HS-5 (cell line): ENCODE measurements around the gene BACH2.

Source experiments
- DNase-seq: peaks from one replicate; pipeline ENCODE4 v3.0.0-alpha.2; 2012; ENCODE audit warnings: low read depth

Gene BACH2

DNA sequence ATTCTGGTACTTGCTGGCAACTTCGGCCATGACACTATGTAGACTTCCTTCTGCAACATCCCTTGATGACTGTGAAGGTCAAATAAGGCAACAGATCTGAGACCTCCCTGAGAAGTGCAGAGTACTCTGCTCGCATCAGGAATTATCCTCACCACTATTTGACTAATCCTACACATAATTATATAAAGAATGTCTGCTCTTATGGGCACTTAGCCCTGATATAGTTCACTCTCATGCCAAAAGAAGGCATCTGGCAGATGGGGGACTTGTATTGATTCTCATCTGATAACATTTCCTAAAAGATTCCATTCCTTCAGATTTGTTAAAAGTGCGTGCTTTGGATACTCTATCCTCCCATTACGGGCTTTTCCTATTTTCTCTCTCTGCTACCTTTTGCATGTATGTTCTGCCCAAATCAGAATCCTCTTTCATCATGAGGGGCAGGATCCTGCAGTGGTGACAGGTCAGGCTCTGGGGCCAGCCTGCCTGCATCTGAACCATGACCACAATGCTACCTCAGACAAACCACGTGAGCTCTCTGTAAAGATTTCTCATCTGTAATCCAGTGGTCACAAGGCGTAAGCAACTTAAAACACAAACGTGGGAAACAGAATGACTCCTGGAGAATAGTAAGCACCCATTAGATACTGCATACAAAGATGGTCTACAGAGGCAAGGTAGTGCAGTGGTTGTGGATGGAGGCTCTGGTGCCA lies 268.4 kb downstream of the BACH2 start:
- no peak for DNase-seq

- no peak for DNase-seq
Measured at GRCh38 chr6:90026216-90026615, 270.4 kb downstream of the BACH2 start.

- peak; percentile 76 for DNase-seq
Measured at GRCh38 chr6:90025523-90026061, 271.1 kb downstream of the BACH2 start.

- no peak for DNase-seq
Measured at GRCh38 chr6:90024633-90025032, 272.0 kb downstream of the BACH2 start.

DNA sequence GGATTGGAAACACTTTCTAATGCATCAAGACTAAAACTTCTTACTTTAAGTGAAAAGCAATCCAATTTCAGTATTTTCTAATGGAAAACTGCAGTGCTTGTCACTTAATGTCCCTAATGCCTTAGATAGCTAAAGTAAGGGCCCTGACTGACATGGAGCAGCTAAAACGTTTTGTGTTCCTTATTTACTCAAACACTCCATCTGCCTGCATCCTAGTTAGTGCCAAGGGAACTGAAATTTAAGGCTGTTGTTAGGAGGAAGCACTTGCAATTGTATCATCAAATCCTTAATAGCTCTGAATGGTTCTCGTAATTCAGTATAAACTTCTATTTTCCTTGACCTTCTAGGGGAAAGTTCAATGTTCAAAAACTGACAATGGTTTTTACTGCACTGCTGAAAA lies 274.9 kb downstream of the BACH2 start:
- no peak for DNase-seq

- no peak for DNase-seq
Measured at GRCh38 chr6:90020746-90021145, 275.9 kb downstream of the BACH2 start.

DNA sequence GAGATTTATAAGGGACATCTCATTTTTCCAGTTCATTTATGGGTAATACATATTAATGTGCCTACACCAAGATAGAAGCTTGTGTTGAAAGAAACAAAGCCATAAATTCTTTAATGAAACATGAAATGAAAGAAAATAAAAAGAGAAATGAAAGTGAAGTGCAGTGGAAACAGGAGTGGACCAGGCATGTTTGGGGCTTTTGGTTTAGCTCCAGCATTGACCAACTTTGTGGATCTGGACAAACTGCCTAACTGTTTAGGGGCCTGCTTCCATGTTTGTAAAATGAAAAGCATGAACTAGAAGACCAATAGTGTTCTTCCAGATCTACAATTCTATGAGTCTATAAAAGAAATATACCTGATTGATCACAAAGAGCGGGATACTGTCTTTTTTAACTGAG lies 277.4 kb downstream of the BACH2 start:
- no peak for DNase-seq

GRCh38 chr6:90015883-90016282 lies 280.8 kb downstream of the BACH2 start:
- DNase-seq, result no peak

- DNase-seq, result peak; percentile 42
Measured at GRCh38 chr6:90008908-90009501, 287.6 kb downstream of the BACH2 start.

- no peak for DNase-seq
Measured at GRCh38 chr6:90008189-90008907, 288.3 kb downstream of the BACH2 start.

GRCh38 chr6:90005048-90005827 lies 291.4 kb downstream of the BACH2 start:
- DNase-seq, result no peak

DNA sequence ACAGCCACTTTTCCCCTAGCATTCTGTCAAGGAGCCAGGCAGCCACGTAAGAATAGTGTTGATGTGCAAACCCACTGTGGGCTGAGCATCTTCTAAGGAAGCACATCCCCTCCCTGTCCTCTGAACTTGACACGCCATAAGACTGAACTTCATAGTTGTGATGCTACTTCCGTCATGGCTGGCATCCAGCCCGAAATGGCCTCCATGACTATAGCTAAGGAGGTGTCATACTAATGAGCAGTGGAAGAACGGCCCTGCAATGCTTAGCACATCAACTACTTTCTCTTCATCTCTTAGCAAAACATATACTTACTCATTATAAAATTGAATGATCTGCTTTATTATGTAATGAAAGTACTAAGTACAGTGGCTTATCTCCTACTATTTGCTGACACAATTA lies 292.1 kb downstream of the BACH2 start:
- DNase-seq, result no peak

- no peak for DNase-seq
Measured at GRCh38 chr6:90003941-90004340, 292.7 kb downstream of the BACH2 start.

GRCh38 chr6:90003069-90003795 lies 293.4 kb downstream of the BACH2 start:
- DNase-seq, result no peak

GRCh38 chr6:90000864-90001731 lies 295.5 kb downstream of the BACH2 start:
- no peak for DNase-seq

- no peak for DNase-seq
Measured at GRCh38 chr6:89999945-90000825, 296.5 kb downstream of the BACH2 start.

DNA sequence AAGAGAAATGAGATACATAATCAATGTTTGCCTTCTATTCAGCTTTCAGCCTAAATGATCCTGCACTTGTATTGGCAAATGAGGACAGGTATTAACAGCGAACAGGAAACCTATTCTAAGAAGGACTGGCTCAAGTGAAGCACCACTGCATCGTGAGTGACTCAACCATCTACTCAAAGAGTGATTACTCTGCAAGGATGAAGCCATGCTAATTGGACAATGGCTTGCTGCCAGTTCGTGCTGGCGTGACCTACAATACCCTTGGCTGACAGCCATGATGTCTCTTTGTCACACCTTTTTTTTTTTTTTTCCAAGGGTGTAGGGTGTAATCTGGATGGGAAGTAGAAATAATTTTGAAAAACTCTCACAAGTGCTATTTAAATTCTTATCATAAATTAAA lies 297.5 kb downstream of the BACH2 start:
- DNase-seq, result no peak

DNA sequence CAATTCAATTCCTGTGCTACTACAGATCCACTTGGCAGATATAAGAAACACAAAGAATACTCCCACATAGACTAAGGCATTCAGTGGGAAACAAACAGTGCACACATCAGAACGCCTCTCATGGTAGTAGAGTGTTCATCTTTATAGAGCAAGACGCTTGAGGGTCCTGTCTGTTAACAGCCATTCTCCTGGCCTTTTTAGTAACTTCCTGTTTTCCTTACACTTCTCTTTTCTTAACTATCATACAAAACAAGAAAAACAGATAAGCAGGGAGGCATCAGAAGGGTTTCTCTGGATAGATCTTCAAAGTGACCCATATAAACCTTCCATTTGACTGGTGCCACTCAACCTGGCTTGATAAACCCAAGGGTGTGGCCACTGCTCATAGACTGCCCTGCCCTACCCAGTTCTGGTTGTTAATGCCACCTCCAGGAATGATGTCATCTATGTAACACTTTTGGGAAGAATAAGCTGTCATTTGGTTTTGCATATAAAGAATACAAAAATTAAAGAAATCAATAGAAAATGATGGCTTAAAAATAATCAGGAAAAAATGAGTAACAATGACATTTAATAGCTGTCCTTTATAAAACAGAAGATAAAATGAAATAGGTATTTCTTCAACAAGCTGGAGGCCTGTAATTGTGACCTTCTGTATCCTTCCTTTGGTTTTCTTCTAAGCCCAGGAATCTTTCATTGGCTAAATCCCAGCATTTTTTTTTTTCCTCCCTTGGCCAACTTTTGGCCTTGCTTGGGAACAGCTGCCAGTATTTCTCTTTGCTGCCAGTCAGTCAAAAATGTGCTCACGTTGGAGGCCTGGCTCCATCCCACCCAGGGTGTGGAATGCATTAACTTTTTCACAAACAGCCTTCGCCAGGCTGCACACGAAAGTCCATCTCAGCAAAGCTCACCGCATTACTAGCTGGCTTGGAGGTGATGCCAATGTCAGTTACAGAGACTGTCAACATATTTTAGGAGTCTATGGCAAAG lies 298.9 kb downstream of the BACH2 start:
- DNase-seq, result no peak
